Erythroblast (primary cell): Measurements from ENCODE around the gene ZNF248.

Experiments used
- DNase-seq, 2 experiments: peaks; one replicate each; lab custom pipeline; 2025; lab: John Stamatoyannopoulos, UW
- GATA1 ChIP-seq: IDR thresholded peaks from 2 replicates; pipeline ENCODE4 v1.6.1; 2011; ENCODE audit warnings: low read depth, mild to moderate bottlenecking, control low read depth, low read length, moderate library complexity
- POLR2A ChIP-seq: IDR thresholded peaks from 2 replicates; pipeline ENCODE4 v1.6.1; 2011; ENCODE audit warnings: mild to moderate bottlenecking, low read length

ZNF248 gene

DNA sequence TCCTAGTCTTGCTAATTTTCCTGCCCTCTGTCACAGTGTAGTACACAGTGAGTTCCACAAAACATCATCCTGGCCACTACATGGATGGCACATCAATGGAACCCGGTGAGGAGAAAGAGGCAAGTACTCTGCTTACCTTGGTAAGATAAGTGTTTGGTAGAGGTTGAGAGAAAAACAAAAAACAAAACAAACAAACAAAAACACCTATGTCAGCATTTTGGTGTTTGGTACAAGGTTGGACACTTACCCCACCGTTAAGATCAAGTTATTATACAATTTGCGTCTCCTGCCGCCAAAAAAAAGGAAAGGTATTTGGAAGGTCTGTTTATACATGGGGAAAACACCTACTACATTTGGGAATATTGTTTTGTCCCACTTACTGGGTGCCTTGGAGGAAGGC is 72.7 kb downstream of the ZNF248 start:
- TF ChIP-seq GATA1 (no peak), POLR2A (no peak)
- DNase-seq, result no peak

- TF ChIP-seq GATA1, result no peak
- no peak for TF ChIP-seq POLR2A
- no peak for DNase-seq
These were observed 76.9 kb downstream of the ZNF248 start for GRCh38 chr10:37780536-37780935.

- TF ChIP-seq GATA1 (no peak), POLR2A (no peak)
- DNase-seq, result no peak
These were observed 80.4 kb downstream of the ZNF248 start for GRCh38 chr10:37777056-37777455.

GRCh38 chr10:37775612-37776011 is 81.8 kb downstream of the ZNF248 start:
- no peak for DNase-seq
- no peak for TF ChIP-seq GATA1
- TF ChIP-seq POLR2A, result no peak

- DNase-seq, result no peak
- TF ChIP-seq POLR2A (no peak), GATA1 (no peak)
These were observed 83.1 kb downstream of the ZNF248 start for GRCh38 chr10:37774351-37774750.

GRCh38 chr10:37765216-37765615 is 92.2 kb downstream of the ZNF248 start:
- no peak for DNase-seq
- TF ChIP-seq POLR2A (no peak), GATA1 (no peak)

- no peak for DNase-seq
- TF ChIP-seq POLR2A (no peak), GATA1 (no peak)
These were observed 94.3 kb downstream of the ZNF248 start for GRCh38 chr10:37763132-37763531.

DNA sequence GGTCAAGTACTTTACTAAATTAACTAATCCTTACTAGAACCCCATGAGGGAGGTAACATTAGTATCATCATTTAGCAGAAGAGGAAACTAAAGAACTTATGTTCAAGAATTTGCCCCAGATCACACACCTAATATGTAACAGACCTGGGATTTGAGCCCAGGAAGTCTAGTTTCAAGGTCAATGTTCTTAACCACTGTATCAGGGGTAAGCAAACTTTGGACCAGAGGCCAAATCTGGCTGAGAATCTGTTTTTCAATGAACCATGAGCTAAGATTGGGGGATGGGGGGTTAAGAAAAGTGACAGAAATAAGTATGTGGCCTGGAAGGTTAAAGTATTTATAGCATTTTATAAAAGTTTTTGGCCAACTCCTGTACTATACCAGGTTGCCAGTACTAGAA is 95.1 kb downstream of the ZNF248 start:
- no peak for DNase-seq
- TF ChIP-seq GATA1 (no peak), POLR2A (no peak)

DNA sequence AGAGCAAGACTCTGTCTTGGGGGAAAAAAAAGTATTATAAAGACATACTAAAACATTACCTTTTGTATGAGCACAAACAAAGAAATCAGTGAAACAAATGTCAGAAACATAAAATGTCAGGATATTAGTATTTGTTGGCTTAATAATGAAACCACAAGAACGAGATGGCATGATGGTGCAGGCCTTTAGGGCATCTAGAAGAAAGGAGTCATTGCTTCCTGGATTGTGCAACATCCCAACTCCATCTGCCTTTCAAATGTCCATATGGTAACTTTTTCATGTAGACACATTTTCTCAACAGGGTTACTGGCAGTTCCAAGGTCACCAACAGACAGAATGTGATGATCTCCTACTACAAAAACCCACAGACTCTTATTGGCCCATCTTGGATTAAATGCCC is 96.6 kb downstream of the ZNF248 start:
- TF ChIP-seq GATA1, result no peak
- TF ChIP-seq POLR2A, result no peak
- no peak for DNase-seq

DNA sequence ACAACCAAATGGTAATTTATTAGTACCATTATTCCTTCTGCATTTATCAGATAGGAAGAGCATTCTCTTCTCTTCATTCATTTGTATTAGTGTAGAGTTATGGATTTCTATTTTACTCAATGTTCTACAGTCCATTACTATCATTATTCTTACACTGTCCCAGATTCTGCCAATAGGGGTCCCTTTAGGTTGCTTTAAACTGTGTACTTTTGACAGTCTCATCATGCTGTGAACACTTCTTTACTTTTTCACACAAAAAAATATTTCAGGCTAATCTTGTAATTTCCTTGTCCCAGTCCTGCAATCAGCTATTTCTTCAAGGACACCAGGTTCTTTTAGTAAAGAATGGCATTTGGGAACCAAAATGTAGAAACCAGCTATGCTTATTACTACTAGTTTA is 99.3 kb downstream of the ZNF248 start:
- no peak for DNase-seq
- TF ChIP-seq GATA1, result no peak
- TF ChIP-seq POLR2A, result no peak

DNA sequence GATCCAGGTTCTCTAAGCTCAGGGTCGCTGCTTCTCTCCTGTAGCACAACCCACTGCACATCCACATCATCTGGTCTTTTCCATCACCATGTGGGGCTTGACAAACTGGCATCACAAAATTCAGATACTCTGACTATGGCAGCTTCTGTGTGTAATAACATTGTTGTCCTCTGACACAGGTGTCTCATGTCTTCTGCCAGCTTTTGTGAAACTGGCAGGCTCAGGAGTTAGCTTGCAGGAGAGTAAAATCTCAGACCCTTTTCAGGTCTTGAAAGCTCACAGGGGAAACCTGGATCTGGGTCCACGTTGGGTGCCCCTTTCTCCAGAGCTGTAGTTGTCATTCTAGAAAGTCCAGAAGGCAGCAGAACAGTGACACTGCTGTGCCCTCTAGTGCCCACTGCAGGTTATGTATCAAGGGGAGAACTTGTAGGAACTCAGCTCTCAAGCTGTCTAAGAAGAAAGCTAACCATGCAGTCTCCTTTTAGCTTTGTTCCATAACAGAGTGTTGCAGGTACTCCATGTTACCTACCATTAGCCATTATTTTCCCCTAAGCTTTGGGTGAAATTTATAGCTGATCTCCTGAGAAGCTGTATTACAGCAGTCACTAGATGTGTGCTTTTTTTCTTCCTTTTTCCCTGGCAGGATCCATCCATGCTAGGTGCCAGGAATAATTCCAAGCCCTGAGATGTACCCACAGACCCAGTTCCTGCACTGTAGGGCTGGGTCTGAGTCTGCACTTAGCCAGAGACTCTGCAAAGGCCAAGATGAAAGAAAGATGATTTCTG is 102.7 kb downstream of the ZNF248 start:
- DNase-seq, result no peak
- no peak for TF ChIP-seq GATA1
- TF ChIP-seq POLR2A, result no peak

DNA sequence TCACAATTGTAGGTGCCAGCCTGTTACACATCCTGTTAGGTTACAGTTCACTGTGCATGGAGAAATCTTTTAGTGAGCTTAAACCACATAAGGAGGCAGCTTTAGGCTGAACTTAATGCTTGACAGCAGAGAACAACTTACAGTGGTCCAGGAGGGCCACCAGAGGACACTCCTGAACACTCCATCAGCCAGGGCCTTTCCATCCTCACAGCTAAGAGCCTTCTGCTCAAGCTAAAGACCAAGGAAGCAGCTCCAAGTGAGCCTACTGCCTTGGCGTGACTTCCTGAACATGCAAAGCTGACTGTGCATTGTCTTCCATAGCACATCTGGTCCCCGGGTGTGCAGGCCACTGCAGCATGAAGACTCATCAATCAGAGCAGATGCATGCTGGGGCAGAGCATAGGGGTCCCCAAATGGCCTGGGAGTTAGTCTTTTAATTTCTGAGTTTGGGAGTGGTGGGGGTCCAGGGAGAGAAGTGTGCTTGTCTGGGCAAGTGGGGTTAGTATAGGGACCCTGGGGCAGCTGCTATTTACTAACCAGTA is 105.0 kb downstream of the ZNF248 start:
- TF ChIP-seq POLR2A, result no peak
- TF ChIP-seq GATA1, result no peak

DNA sequence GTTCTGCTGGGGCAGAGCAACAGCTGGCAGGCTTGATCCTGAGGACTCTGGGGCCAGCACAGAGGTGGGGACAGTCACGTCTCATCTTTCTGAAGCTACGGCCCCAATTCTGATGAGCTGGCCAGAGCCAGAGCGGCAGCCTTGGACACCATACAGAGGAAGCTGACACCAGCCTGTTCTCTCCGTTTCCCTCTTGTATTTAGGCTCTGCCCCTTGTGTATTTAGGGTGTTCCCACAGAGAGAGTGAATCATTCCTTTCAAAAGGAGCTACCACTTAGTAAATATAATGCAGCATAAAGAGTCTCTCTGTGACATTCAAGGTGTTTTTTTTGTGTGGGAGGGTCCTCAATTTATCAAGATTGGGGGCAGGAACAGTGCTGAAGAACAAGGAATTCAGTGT is 109.2 kb downstream of the ZNF248 start:
- no peak for TF ChIP-seq GATA1
- TF ChIP-seq POLR2A, result no peak
- DNase-seq, result no peak

More for the DNA sequence above, 105.0 kb downstream of the ZNF248 start:
- no peak for DNase-seq

- DNase-seq, result no peak
- TF ChIP-seq GATA1 (no peak), POLR2A (no peak)
These were observed 110.3 kb downstream of the ZNF248 start for GRCh38 chr10:37747081-37747480.

DNA sequence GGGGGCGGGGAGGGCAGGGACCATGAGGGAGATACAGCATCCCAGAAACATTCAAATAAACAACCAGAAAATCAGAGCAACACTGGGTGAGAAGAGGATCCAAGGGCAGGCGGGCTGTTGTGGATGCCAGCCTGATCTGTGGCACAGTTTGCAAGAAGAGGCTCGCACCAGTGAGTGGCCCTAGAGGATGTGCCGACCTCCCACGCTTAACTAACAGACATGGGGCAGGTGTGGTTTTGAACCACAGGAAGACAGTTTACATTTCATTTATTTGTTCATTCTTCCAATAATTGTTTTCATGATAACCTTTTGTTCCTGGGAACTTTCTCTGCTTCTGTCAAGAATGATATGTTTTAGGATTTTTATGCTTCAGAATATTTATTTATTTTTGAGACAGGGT is 115.6 kb downstream of the ZNF248 start:
- DNase-seq, result no peak
- TF ChIP-seq POLR2A (no peak), GATA1 (no peak)
